ENCODE measurements around the gene FSD2. TPM values are rescaled to one million over a fixed set of nuclear protein-coding genes. Genes with fewer than 3 reads are reported as not detected.
A peak's percentile ranks its signal among the peaks of the same experiment; 100 is the strongest.

The FSD2 gene
- total RNA-seq, 1 experiment from 2014 or later, result not detected

DNA sequence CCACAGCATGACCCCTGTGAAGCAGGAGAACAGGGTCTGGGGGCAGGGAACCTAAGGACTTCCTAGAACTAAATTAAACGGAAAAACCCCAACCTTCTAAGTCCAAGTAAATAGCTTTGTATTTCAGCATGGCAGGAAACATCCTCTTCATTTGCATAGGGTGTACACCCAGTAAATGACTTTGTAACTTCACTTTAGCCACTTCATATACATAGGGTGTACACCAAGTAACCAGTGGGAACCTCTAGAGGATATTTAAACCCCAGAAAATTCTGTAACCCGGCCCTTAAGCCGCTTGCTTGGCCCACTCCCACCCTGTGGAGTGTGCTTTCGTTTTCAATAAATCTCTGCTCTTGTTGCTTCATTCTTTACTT lies 41.8 kb downstream of the FSD2 start:
- Histone ChIP-seq H3K4me3 (ENCODE audit: low read length) (no peak overlapping the region), H3K9me2 (replicated peaks; ENCODE audit: low read length) (no peaks in the 10 kb centered on the region), H4K20me1 (ENCODE audit: low read length) (no peaks in the 10 kb centered on the region; the same call in 1 of the 2 replicates), H2AFZ (ENCODE audit: low read length) (no peak overlapping the region), H3K4me2 (ENCODE audit: low read length) (no peak overlapping the region), H3K9ac (ENCODE audit: low read length) (no peak overlapping the region), H3F3A (ENCODE audit: low read length, unreplicated experiment) (no peaks in the 10 kb centered on the region), H3K36me3 (ENCODE audit: low read depth, low read length) (peaks cover 6% of the 10 kb centered on the region; the same call in 1 of the 2 replicates), H3K9me3 (ENCODE audit: low read length) (no peaks in the 10 kb centered on the region), H3K27me3 (ENCODE audit: low read length) (no peaks in the 10 kb centered on the region), H3K27ac (ENCODE audit: low read length) (no peak overlapping the region), H3K79me2 (ENCODE audit: low read length) (no peaks in the 10 kb centered on the region), H3K4me1 (ENCODE audit: insufficient read depth, low read length) (peaks cover 14% of the 10 kb centered on the region)
- ChIA-PET CTCF (no interaction called here), POLR2A (ENCODE audit: unreplicated experiment) (no interaction called here)
- DNase-seq, result no peak
- no TSS peak for BruUV-seq (replicated peaks)
- no peak for TF ChIP-seq EZH2 (IDR thresholded peaks at IDR 0.05; ENCODE audit: low read length, unreplicated experiment)
- TF ChIP-seq EZH2phosphoT487 (IDR thresholded peaks at IDR 0.05; ENCODE audit: borderline replicate concordance, low read length), result no peak
- TF ChIP-seq, protein P1, sequence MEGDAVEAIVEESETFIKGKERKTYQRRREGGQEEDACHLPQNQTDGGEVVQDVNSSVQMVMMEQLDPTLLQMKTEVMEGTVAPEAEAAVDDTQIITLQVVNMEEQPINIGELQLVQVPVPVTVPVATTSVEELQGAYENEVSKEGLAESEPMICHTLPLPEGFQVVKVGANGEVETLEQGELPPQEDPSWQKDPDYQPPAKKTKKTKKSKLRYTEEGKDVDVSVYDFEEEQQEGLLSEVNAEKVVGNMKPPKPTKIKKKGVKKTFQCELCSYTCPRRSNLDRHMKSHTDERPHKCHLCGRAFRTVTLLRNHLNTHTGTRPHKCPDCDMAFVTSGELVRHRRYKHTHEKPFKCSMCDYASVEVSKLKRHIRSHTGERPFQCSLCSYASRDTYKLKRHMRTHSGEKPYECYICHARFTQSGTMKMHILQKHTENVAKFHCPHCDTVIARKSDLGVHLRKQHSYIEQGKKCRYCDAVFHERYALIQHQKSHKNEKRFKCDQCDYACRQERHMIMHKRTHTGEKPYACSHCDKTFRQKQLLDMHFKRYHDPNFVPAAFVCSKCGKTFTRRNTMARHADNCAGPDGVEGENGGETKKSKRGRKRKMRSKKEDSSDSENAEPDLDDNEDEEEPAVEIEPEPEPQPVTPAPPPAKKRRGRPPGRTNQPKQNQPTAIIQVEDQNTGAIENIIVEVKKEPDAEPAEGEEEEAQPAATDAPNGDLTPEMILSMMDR (conservative IDR thresholded peaks at IDR 0.05; ENCODE audit: low read depth, low read length), result no peak
- intact Hi-C loops (cut with micrococcal nuclease), result no loop called here
- ATAC-seq, result no peak

DNA sequence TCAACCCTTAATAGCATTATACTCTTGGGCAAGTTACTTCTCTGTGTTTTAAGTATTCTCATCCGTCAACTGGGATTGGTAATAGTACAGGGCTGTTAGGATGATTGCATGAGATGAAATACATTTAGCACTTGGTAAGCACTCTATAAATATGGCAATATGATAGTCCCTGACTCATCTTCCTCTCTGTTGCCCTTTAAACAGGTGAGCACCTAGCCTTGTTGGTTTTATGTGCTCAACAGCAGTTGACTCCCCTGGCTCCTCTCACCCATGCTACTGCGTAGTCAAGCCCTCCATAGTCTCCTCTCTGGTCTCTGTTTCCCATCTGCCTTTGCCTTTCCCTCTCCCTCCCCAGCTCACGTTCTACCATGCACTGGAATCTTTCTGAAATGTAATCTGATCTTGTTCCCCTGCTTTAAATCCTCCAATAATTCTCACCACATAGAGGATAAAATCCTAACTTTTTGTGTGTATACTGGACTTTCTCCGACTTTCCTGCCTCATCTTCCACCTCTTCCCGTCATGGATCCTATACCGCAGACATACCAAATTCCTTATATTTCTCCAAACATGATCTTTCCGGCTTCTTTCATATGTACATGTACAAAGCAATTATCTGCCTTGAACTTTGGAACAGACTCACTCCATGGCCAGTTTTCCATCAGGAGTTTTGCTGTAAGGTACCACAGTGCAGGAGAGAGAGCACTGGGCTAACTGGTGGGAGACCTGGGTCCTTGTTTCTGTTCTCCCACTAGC lies 42.3 kb downstream of the FSD2 start:
- H3K27ac ChIP-seq (ENCODE audit: low read length), result no peak overlapping the region
- BruUV-seq (replicated peaks), result no TSS peak
- CTCF ChIA-PET, result no interaction called here
- peaks cover 9% of the 10 kb centered on the region for H3K4me1 ChIP-seq (ENCODE audit: insufficient read depth, low read length)
- POLR2A ChIA-PET (ENCODE audit: unreplicated experiment), result interaction anchor here (0.5 kb wide), 1 partner anchor 438 kb away, joined by 3 read pairs; no protein-coding TSS in a partner anchor
- no peak for TF ChIP-seq EZH2phosphoT487 (IDR thresholded peaks at IDR 0.05; ENCODE audit: borderline replicate concordance, low read length)
- no peak for TF ChIP-seq EZH2 (IDR thresholded peaks at IDR 0.05; ENCODE audit: low read length, unreplicated experiment)
- TF ChIP-seq, protein P1 (conservative IDR thresholded peaks at IDR 0.05; ENCODE audit: low read depth, low read length), result no peak
- H2AFZ ChIP-seq (ENCODE audit: low read length), result no peak overlapping the region
- H3K27me3 ChIP-seq (ENCODE audit: low read length), result no peaks in the 10 kb centered on the region
- no peak overlapping the region for H3K4me2 ChIP-seq (ENCODE audit: low read length)
- H3K9me2 ChIP-seq (replicated peaks; ENCODE audit: low read length), result no peaks in the 10 kb centered on the region
- no peaks in the 10 kb centered on the region for H3F3A ChIP-seq (ENCODE audit: low read length, unreplicated experiment)
- ATAC-seq (peak; percentile 74), DNase-seq (peak; percentile 58)
- no peak overlapping the region for H3K4me3 ChIP-seq (ENCODE audit: low read length)
- H4K20me1 ChIP-seq (ENCODE audit: low read length), result no peaks in the 10 kb centered on the region; the same call in 1 of the 2 replicates
- H3K79me2 ChIP-seq (ENCODE audit: low read length), result no peaks in the 10 kb centered on the region
- peaks cover 11% of the 10 kb centered on the region; the same call in 1 of the 2 replicates for H3K36me3 ChIP-seq (ENCODE audit: low read depth, low read length)
- intact Hi-C loops (cut with micrococcal nuclease), result no loop called here
- H3K9ac ChIP-seq (ENCODE audit: low read length), result no peak overlapping the region
- H3K9me3 ChIP-seq (ENCODE audit: low read length), result no peaks in the 10 kb centered on the region

DNA sequence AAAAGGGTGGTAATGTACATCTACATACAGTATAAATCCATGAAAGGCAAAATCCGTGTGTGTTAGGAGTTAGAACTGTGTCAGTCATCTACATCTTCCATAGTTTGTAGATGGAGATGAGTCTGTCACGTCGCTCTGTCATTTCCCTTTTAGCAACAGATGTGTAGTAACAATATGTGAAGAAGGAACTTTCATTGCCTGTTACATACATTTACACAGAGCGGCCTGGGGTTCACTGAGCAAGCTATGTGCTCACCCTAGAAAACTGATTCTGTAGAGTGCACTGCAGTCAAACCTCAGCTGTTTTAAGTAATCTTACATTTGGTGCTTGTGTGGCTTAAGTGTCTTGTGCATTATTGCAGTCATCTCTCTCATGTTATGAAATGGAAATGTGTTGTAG lies 54.6 kb downstream of the FSD2 start:
- no peak for TF ChIP-seq EZH2phosphoT487 (IDR thresholded peaks at IDR 0.05; ENCODE audit: borderline replicate concordance, low read length)
- TF ChIP-seq EZH2 (IDR thresholded peaks at IDR 0.05; ENCODE audit: low read length, unreplicated experiment), result no peak
- TF ChIP-seq, protein P1 (conservative IDR thresholded peaks at IDR 0.05; ENCODE audit: low read depth, low read length), result no peak
- peak overlapping the region; percentile 64; the same call in 1 of the 2 replicates for H3K27ac ChIP-seq (ENCODE audit: low read length)
- 0 out of 2 replicates have a peak, but pooled peaks cover 8% of the 10 kb centered on the region for H4K20me1 ChIP-seq (ENCODE audit: low read length)
- DNase-seq (no peak), ATAC-seq (no peak)
- H3K9me3 ChIP-seq (ENCODE audit: low read length), result no peaks in the 10 kb centered on the region
- intact Hi-C loops (cut with micrococcal nuclease), result loop anchor here (2.0 to 5.0 kb wide), 2 partner anchors 56 to 81 kb away; partner anchors contain the start of genes FSD2 and WHAMM
- peak overlapping the region; percentile 96 for H3K9ac ChIP-seq (ENCODE audit: low read length)
- ChIA-PET POLR2A (ENCODE audit: unreplicated experiment) (interaction anchor here (0.5 to 1.0 kb wide), 3 partner anchors 53 to 209 kb away, joined by 3 to 10 read pairs (median 3); no protein-coding TSS in a partner anchor), CTCF (no interaction called here)
- H3K4me1 ChIP-seq (ENCODE audit: insufficient read depth, low read length), result peaks cover 16% of the 10 kb centered on the region
- BruUV-seq (replicated peaks), result no TSS peak
- H3K4me2 ChIP-seq (ENCODE audit: low read length), result peak overlapping the region; percentile 85
- no peak overlapping the region; the same call in 1 of the 2 replicates for H2AFZ ChIP-seq (ENCODE audit: low read length)
- peak overlapping the region; percentile 92 for H3K4me3 ChIP-seq (ENCODE audit: low read length)
- H3F3A ChIP-seq (ENCODE audit: low read length, unreplicated experiment), result no peaks in the 10 kb centered on the region
- no peaks in the 10 kb centered on the region for H3K9me2 ChIP-seq (replicated peaks; ENCODE audit: low read length)
- peaks cover 28% of the 10 kb centered on the region for H3K36me3 ChIP-seq (ENCODE audit: low read depth, low read length)
- peaks cover 64% of the 10 kb centered on the region for H3K79me2 ChIP-seq (ENCODE audit: low read length)
- H3K27me3 ChIP-seq (ENCODE audit: low read length), result no peaks in the 10 kb centered on the region

All from PC-3 (cell line).